Activated CD4-positive, CD25-positive, alpha-beta regulatory T cell (primary cell): Measurements from ENCODE around the gene CHCHD10.
"Not testable (repeated sequence)": the region's sequence is repeated elsewhere in the genome, so short reads cannot be mapped to it uniquely, and the experiment has no call there.

Experiments
- DNase-seq, 4 experiments: peaks; one replicate each; lab custom pipeline; 2025; lab: John Stamatoyannopoulos, UW

The CHCHD10 gene

DNA sequence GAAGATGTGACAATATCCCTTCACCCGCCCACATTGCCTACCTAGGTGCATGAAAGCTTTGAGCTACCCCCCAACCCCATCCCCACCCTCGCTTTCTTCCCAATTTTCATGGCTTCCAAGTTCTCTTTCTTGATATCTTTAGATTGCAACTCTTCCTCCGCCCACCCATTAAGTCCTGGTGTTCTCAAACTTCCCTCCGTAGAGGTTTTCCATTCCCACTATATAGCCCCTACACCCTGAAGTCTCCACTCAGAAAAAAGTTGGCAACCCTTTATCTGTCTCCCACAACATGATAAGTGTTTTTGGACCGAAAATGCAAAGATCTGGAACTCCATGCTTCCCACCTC lies 17.4 kb downstream of the CHCHD10 start:
- DNase-seq: no peak

DNA sequence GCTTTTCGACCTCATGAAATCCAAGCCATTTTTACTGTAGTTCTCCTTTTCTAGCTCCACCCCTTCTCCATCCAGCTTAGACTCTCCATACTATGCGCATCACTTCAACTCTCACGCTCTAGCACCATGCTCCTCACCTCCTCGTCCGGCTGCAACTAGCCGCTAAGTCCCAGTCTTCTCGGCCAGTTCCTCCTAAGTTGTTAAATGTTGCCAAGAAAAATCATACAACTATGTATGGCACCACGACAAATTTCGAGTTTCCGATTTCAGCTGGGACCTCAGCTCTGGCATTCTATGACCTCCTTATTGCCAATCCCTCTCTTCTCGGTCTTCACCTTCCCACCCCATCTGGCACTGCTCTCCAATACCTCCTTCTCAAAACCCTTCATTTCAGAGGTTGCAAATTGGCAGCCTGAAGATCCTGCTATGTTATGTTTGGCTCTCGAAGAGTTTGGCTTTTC lies 17.9 kb downstream of the CHCHD10 start:
- no peak for DNase-seq

DNA sequence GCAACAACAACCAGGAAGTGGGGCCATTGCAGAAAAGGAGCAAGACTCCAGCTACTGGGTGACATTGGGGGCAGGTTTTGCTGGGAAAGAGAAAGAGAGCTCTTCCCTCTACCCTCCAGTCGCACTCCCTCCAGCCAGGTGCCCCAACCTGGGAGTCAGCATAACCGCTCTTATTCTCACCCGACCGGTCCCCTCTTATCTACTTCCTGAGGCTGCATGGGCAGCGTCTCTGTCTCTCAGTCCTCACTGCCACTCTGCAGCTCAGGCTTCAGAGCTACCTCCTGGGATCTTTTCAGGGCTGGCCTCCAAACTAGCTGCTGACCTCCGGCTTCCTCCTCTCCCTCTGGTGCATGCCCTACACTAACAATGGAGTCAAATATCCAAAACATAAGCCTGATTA lies 22.0 kb downstream of the CHCHD10 start:
- no peak for DNase-seq

DNA sequence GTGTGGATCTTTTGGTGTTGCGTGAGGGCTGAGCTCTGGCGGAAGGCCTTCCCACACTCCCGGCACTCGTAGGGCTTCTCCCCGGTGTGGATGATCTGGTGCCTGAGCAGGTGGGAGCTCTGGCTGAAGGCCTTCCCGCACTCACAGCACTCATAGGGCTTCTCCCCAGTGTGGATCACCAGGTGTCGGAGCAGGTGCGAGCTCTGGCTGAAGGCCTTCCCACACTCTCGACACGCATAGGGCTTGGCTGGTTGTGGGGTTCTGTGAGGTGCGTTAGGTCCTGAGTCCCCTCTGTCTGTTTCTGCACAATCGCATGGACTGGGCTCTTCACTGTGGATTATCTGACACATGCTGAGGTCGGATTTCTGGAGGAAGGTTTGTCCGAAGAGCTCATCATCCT lies 23.3 kb downstream of the CHCHD10 start:
- DNase-seq: no peak

DNA sequence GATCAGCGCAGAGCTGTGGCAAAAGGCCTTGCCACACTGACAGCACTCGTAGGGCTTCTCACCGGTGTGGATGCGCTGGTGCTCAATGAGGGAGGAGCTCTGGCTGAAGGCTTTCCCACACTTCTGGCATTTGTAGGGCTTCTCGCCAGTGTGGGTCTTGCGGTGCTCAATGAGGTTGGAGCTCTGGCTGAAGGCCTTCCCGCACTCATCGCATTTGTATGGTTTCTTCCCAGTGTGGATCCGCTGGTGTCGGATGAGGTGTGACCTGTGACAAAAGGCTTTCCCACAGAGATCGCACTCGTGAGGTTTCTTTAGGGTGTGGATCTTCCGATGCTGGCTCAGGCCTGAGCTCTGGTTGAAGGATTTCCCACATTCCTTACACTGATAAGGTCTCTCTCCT lies 23.8 kb downstream of the CHCHD10 start:
- DNase-seq: no peak

DNA sequence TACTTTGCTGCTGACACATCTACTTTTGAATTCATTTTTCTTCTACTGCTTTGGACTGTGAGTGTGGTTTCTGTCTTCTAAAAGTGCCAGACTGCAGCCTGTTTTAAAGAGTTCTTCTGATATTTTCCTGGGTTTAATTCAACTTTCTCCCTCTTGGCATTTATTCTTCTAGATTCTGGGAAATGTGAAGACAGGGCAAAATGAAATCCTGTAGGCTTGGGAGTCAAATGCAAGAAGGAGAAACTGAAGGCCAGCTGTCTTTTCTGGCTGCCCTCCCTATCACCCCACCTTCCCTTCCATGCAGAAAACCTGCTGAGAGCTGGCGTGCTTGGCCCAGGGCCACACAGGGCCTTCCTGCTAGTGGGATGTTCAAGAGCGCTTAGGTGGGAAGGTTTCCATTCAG lies 24.5 kb downstream of the CHCHD10 start:
- no peak for DNase-seq

DNA sequence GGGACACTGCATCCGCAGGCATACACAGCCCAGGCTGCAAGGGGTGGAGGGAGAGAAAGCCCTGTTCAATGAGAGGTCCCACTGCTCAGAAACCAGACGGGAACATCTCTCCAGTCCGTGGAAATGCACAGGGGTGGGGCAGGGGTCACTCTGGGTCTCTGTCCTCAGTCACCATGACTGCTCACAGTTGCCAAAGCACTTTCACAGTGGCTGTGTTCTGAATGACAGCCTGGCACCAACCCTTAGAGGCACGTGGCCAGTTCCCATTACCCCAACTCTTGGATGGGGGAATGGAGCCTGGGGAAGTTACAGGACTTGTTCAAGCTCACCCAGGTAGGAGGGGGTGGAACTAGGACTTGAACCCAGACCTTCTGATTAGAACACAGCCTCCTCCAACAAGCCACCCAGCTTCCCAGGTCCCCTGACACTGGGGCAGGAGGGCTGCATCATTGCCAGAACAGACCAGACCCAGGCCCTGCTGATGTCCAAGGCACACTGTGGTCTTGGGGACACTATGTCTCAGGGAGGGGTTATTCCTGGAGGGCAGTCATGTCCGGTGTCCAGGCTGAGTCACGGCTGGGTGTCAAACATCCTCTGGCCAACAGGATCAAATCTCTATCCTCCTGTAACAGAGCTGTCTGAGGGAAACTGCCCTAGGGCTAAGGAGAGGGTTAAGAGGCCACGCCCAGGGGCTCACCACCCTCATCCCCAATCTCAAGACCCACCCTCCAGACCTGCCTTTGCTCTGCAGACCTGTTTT lies 25.1 kb downstream of the CHCHD10 start:
- no peak for DNase-seq

DNA sequence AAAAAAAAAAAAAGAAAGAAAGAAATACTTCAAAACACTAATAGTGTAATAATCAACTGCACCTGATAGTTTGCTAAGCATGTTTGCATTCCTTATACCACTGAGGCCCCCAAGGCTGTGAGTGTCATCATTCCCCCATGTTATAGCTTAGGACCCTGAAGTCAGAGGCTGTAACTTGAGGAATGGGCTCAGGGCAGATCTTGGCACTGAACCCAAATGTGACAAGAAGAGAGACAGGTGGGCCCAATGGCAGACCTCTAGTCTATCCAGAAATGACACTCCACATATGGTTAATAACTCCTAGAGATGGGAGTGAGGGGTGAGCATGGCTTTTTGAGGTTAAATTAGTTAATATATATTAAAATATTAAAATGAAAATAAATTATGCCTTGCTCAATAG lies 30.1 kb downstream of the CHCHD10 start:
- no peak for DNase-seq

DNA sequence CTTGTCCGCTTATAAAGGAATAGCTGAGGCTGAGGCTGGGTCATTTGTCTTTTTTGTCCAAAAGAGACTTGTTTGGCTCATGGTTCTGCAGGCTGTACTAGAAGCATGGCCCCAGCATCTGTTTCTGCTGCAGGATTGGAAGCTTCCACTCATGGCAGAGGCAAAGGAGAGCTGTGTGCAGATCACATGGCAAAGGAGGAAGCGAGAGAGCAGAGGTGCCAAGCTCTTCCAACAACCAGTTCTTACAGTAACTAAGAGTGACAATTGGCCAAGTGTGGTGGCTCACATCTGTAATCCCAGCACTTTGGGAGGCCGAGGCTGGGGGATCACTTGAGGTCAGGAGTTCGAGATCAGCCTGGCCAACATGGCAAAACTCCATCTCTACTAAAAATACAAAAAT lies 39.7 kb downstream of the CHCHD10 start:
- DNase-seq: not testable (repeated sequence)

DNA sequence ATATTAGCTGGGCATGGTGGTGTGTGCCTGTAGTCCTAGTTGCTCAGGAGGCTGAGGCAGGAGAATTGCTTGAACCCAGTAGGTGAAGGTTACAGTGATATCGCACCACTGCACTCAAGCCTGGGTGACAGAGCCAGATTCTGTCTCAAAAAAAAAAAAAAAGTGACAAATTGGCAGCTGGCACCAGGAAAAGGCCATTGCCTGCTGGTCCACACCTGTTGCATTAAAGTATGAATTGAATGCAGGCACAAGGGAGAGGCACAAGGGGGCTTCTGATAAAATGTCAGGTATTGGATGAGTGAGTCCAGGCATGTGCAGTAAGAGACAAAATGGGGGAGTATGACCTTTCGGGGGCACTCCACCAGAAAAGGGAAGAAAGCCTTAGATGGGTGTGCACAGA lies 45.0 kb downstream of the CHCHD10 start:
- no peak for DNase-seq

DNA sequence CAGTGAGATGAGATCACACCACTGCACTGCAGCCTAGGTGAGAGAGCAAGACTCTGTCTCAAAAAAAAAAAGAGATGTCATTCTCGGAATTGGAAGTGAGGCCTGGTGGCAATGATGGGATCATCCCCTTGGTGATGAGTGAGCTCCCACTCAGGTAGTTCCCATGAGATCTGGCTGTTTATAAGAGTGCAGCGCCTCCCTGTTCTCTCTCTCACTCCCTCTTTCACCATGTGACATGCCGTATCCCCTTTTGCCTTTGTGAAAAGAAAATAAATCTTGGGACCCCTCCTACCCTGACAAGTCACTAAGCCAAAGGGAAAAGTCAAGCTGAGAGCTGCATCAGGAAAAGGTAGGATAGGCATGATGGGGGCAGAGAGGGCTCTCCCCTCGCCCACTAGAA lies 45.6 kb downstream of the CHCHD10 start:
- no peak for DNase-seq

DNA sequence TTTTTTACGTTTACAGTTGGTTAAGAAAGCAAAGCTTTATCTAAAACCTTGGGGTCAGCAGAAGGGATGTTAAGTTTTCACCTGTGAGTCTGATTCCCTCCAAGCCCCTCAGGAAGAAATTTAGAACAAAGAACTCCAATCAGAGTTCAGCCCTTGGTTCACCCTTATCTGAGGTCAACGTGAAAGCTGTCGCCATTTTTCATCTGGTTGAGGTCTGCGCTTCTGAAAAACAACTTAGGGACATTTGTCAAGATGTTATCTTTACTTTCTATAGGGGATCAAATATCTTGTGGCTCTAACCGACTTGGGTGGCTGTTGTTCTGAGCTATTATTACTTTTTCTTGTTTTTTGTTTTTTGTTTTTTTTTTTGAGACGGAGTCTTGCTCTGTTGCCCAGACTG lies 46.9 kb downstream of the CHCHD10 start:
- DNase-seq: no peak

DNA sequence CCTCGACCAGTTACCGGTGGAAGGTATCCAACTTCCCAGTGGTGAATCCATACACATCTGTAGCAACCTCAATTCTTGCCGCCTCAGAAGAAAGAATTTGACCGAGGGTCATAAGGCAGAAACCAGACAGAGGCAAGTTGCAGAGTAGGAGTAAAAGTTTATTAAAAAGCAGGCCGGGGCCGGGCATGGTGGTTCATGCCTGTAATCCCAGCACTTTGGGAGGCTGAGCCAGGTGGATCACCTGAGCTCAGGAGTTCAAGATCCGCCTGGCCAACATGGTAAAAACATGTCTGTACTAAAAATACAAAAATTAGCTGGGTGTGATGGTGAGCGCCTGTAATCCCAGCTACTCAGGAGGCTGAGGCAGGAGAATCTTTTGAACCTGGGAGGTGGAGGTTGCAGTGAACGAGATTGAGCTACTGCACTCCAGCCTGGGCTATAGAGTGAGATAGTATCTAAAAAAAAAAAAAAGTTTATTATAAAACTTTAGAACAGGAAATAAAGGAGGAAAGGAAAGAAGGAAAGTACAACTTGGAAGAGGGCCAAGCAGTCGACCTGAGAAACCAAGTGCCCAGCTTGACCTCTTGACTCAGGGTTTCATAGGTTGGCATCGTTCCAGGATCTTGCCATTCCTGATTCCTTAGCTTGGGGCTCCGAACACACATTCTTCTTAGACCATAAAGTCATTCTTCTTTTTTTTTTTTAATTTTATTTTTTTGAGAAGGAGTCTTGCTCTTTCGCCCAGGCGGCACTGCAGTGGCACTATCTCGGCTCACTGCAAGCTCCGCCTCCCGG lies 49.2 kb downstream of the CHCHD10 start:
- no peak for DNase-seq

DNA sequence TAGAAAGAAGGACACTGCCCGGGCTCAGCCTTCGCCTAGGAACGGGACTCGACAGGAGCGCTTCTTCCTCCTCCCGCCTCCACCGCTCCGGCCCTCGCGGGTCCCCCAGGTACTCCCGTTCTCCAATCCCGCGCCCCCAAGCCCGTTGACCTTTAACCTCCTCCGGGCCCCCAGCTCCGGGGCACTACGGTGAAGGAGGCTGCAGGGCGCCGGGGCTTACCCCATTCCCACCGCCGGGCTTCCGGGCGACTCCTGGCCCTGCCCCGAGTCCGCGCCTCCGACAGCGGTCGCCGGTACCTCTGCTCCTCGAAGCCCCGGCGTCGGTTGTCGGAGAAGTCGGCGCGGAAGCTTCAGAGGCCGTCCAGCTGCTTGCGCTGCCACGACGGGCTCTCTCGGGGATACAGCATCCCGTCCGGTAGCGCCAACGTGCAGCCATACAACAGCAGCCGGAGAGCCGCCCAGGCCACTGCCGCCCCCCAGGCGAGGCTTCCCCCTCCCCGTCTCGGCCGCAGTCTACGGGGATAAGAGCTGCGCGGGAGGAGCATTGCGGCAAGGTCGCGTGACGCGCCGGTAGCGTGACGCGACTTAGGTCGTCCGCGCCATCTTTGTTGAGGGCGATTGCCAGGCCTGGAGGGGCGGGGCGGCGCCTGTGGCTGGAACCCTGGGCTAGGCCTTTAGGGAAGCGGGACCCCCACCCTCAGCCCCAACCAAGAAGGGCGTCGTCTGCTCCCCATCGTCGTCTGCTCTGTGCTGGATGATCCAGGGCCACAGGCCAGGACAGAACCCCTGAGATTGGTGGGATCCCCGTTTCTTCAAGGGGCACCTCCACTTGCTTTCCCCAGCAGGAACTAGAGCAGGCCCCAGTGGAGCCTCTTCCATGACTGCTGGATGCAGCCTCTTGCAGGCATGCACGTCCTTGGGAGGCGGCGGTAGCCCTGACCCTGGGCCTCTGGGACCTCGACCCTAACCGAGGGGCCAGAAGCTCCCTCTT lies 50.7 kb downstream of the CHCHD10 start:
- DNase-seq: peak; percentile 60 to 66 (median 62)
